ENCODE measurements around the gene TMEM178B.
"Not testable (repeated sequence)": the region's sequence is repeated elsewhere in the genome, so short reads cannot be mapped to it uniquely, and the experiment has no call there.

Gene TMEM178B

GRCh38 chr7:141191277-141191676, 117.4 kb downstream of the TMEM178B start:
- DNase-seq (ENCODE audit: low read depth): no peak
- TF ChIP-seq CTCF (conservative IDR thresholded peaks at IDR 0.05; ENCODE audit: control insufficient read depth, insufficient read depth, low read depth, low read length): no peak
- no peak overlapping the region for H3K4me3 ChIP-seq (ENCODE audit: control insufficient read depth, low read depth, low read length)

GRCh38 chr7:141193066-141193465, 119.2 kb downstream of the TMEM178B start:
- no peak overlapping the region for H3K4me3 ChIP-seq (ENCODE audit: control insufficient read depth, low read depth, low read length)
- no peak for TF ChIP-seq CTCF (conservative IDR thresholded peaks at IDR 0.05; ENCODE audit: control insufficient read depth, insufficient read depth, low read depth, low read length)
- DNase-seq (ENCODE audit: low read depth): no peak

GRCh38 chr7:141195722-141196121, 121.9 kb downstream of the TMEM178B start:
- H3K4me3 ChIP-seq (ENCODE audit: control insufficient read depth, low read depth, low read length); DNase-seq (ENCODE audit: low read depth): not testable (repeated sequence)

- peak; percentile 8 for DNase-seq (ENCODE audit: low read depth)
- H3K4me3 ChIP-seq (ENCODE audit: control insufficient read depth, low read depth, low read length): no peak overlapping the region
- TF ChIP-seq CTCF (conservative IDR thresholded peaks at IDR 0.05; ENCODE audit: control insufficient read depth, insufficient read depth, low read depth, low read length): no peak
These were observed 124.5 kb downstream of the TMEM178B start for GRCh38 chr7:141198194-141198958.

GRCh38 chr7:141200191-141201108, 126.6 kb downstream of the TMEM178B start:
- no peak for DNase-seq (ENCODE audit: low read depth)
- no peak overlapping the region for H3K4me3 ChIP-seq (ENCODE audit: control insufficient read depth, low read depth, low read length)
- TF ChIP-seq CTCF (conservative IDR thresholded peaks at IDR 0.05; ENCODE audit: control insufficient read depth, insufficient read depth, low read depth, low read length): no peak

GRCh38 chr7:141201145-141201885, 127.5 kb downstream of the TMEM178B start:
- H3K4me3 ChIP-seq (ENCODE audit: control insufficient read depth, low read depth, low read length): no peak overlapping the region
- TF ChIP-seq CTCF (conservative IDR thresholded peaks at IDR 0.05; ENCODE audit: control insufficient read depth, insufficient read depth, low read depth, low read length): no peak
- no peak for DNase-seq (ENCODE audit: low read depth)
